Neural crest cell (in vitro differentiated cells): Measurements from ENCODE around the gene PSMB9. TPM values are rescaled to one million over a fixed set of nuclear protein-coding genes. Genes with fewer than 3 reads are reported as not detected.

Source experiments
- DNase-seq: peaks from one replicate; pipeline ENCODE4 v3.0.0; 2021; ENCODE audit warnings: low read depth, mixed read lengths, low spot score
- H3K27ac Mint-ChIP-seq: one replicate; pipeline ENCODE4 v1.8.0; 2021; ENCODE audit warnings: mild to moderate bottlenecking, mixed read lengths; ENCODE audit not compliant: unreplicated experiment
- H3K27me3 Mint-ChIP-seq: 2 replicates; pipeline ENCODE4 v1.8.0; 2021; ENCODE audit warnings: low read depth, mild to moderate bottlenecking, mixed read lengths
- H3K36me3 Mint-ChIP-seq: 2 replicates; pipeline ENCODE4 v1.8.0; 2021; ENCODE audit warnings: low read depth, mild to moderate bottlenecking, mixed read lengths
- H3K4me1 Mint-ChIP-seq: 2 replicates; pipeline ENCODE4 v1.8.0; 2021; ENCODE audit warnings: mixed read lengths
- H3K4me3 Mint-ChIP-seq: one replicate; pipeline ENCODE4 v1.8.0; 2021; ENCODE audit warnings: mild to moderate bottlenecking, mixed read lengths
- H3K9me3 Mint-ChIP-seq: 2 replicates; pipeline ENCODE4 v1.8.0; 2021; ENCODE audit warnings: mixed read lengths
- total RNA-seq: library from RNA; stranded (reverse); gene quantifications from 2 replicates; pipeline ENCODE4 v1.2.1, GENCODE V29; 2021
- TF ChIP-seq, protein P1 (sequence below): fragments of 200-600 bp; sonication (generic); conservative IDR thresholded peaks from 2 replicates; pipeline ENCODE4 v1.5.0; 2021; ENCODE audit warnings: antibody characterized with exemption, mild to moderate bottlenecking

The PSMB9 gene
- total RNA-seq, 1 donor from 2014 or later, result not detected

DNA sequence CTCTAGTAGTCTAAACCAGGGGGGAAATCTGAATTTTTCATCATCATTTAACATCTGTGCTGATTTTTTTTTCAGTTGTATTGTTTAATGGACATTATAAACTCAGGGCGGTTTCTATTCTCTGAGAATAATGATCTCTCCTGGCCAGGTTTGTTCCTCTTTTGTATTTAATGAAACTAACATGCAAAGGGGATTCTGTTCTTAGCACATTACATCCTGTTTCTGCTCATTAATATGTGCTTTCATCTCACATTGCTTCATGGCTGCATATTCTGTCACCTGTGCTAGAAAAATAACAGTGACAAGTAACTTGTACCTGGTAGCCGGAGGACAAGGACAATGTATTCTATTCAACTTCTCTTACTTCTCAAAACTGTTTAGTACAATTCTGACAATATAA is 38.0 kb upstream of the PSMB9 start:
- Mint-ChIP-seq H3K27me3 (peaks cover 15% of the 10 kb centered on the region), H3K27ac (no peak overlapping the region), H3K36me3 (no peaks in the 10 kb centered on the region), H3K9me3 (no peaks in the 10 kb centered on the region), H3K4me1 (no peaks in the 10 kb centered on the region), H3K4me3 (no peak overlapping the region)
- TF ChIP-seq, protein P1, sequence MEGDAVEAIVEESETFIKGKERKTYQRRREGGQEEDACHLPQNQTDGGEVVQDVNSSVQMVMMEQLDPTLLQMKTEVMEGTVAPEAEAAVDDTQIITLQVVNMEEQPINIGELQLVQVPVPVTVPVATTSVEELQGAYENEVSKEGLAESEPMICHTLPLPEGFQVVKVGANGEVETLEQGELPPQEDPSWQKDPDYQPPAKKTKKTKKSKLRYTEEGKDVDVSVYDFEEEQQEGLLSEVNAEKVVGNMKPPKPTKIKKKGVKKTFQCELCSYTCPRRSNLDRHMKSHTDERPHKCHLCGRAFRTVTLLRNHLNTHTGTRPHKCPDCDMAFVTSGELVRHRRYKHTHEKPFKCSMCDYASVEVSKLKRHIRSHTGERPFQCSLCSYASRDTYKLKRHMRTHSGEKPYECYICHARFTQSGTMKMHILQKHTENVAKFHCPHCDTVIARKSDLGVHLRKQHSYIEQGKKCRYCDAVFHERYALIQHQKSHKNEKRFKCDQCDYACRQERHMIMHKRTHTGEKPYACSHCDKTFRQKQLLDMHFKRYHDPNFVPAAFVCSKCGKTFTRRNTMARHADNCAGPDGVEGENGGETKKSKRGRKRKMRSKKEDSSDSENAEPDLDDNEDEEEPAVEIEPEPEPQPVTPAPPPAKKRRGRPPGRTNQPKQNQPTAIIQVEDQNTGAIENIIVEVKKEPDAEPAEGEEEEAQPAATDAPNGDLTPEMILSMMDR, result no peak
- DNase-seq, result no peak

- Mint-ChIP-seq H3K4me3 (no peak within 1 kb of the TSS), H3K36me3 (no peaks in the 10 kb centered on the region), H3K27me3 (peaks cover 15% of the 10 kb centered on the region), H3K4me1 (no peaks in the 10 kb centered on the region), H3K9me3 (no peaks in the 10 kb centered on the region), H3K27ac (no peak within 1 kb of the TSS)
- no peak for DNase-seq
- TF ChIP-seq, protein P1, result no peak
These were observed 37.2 kb upstream of the PSMB9 start, which contains the start of gene HLA-DOB for GRCh38 chr6:32816746-32817204. Gene HLA-DOB, minus strand, starts transcription at chr6:32817002. Its CDS starts 51 bp downstream, at chr6:32816951.

DNA sequence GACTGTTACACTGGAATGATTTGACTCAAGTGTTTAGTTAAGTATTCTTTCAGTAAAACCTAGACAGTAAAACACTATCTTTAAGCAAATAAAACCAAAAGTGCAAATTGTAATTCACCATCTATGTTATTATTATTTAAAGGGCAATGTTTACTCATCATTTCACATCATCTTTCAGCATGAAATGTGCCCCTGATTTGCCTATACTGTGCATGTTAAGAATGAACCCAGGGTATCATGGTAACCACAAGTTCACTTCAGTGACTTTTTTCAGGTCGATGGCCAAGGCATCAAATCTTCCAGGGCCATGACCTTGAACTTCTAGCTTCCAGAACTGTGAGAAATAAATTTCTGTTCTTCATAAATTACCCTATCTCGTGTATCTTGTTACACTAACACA is 35.1 kb upstream of the PSMB9 start:
- H3K4me1 Mint-ChIP-seq, result no peaks in the 10 kb centered on the region
- no peak for DNase-seq
- H3K27ac Mint-ChIP-seq, result no peak overlapping the region
- TF ChIP-seq, protein P1, result no peak
- no peak overlapping the region for H3K4me3 Mint-ChIP-seq
- H3K27me3 Mint-ChIP-seq, result no peaks in the 10 kb centered on the region
- no peaks in the 10 kb centered on the region for H3K36me3 Mint-ChIP-seq
- H3K9me3 Mint-ChIP-seq, result no peaks in the 10 kb centered on the region

- no peak overlapping the region for H3K4me3 Mint-ChIP-seq
- no peaks in the 10 kb centered on the region for H3K9me3 Mint-ChIP-seq
- H3K4me1 Mint-ChIP-seq, result no peaks in the 10 kb centered on the region
- H3K36me3 Mint-ChIP-seq, result no peaks in the 10 kb centered on the region
- no peak for DNase-seq
- H3K27me3 Mint-ChIP-seq, result no peaks in the 10 kb centered on the region
- H3K27ac Mint-ChIP-seq, result no peak overlapping the region
- TF ChIP-seq, protein P1, result no peak
These were observed 34.3 kb upstream of the PSMB9 start for GRCh38 chr6:32819729-32820128.

DNA sequence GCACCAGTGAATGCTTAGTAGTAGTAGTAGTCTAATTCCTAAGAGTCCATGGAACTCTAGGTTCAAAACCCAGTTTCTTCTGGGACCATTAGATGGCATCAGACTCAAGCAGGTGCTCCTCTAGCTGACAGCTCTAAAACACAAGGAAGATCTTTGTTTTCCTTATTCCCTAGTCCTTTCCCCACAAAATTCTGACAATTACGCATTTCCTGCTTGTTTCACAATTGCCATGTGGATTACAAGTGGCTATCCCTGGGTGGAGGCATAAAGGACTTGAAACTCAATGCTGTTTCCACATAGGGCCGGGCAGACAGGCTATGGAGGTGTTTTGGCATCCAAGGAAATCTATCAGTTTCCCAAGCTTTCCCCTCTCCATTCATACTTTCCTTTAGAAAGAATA is 28.0 kb upstream of the PSMB9 start:
- Mint-ChIP-seq H3K9me3 (no peaks in the 10 kb centered on the region), H3K27ac (no peak overlapping the region), H3K36me3 (no peaks in the 10 kb centered on the region), H3K4me1 (no peaks in the 10 kb centered on the region), H3K4me3 (no peak overlapping the region), H3K27me3 (peaks cover 7% of the 10 kb centered on the region)
- no peak for DNase-seq
- TF ChIP-seq, protein P1, result peak; percentile 45
